ENCODE results near the gene HS2ST1. TPM values are rescaled to one million over a fixed set of nuclear protein-coding genes. Genes with fewer than 3 reads are reported as not detected.
"Not testable (repeated sequence)": the region's sequence is repeated elsewhere in the genome, so short reads cannot be mapped to it uniquely, and the experiment has no call there.

HS2ST1 gene
- total RNA-seq, 4 donors from 2014 or later = 13.2 to 19.6 (median 16.7) TPM

- no peak for TF ChIP-seq CTCF (IDR thresholded peaks at IDR 0.05)
- TF ChIP-seq POLR2A (IDR thresholded peaks at IDR 0.05) = no peak
- intact Hi-C loops (cut with DNase I) = no loop called here
- Histone ChIP-seq H3K9me3 (no peaks in the 10 kb centered on the region), H3K27me3 (no peaks in the 10 kb centered on the region), H3K4me1 (no peaks in the 10 kb centered on the region), H3K36me3 (no peaks in the 10 kb centered on the region), H3K4me3 (replicated peaks in 1 of 3) (no peak overlapping the region), H3K27ac (no peak overlapping the region)
- DNase-seq = no peak
Observed at GRCh38 chr1:86987446-86987845, 73.0 kb downstream of the HS2ST1 start.

- 96 to 98% methylated on average over 7 of the region's 7 CpGs for whole genome bisulfite sequencing, 2 donors
- TF ChIP-seq CTCF (IDR thresholded peaks at IDR 0.05) (no peak), POLR2A (IDR thresholded peaks at IDR 0.05) (no peak)
- Histone ChIP-seq H3K27me3 (no peaks in the 10 kb centered on the region), H3K27ac (no peak overlapping the region), H3K36me3 (no peaks in the 10 kb centered on the region), H3K9me3 (no peaks in the 10 kb centered on the region), H3K4me1 (no peaks in the 10 kb centered on the region), H3K4me3 (replicated peaks in 1 of 3) (no peak overlapping the region)
- intact Hi-C loops (cut with DNase I) = no loop called here
- no peak for DNase-seq
Observed at GRCh38 chr1:86988835-86989234, 74.4 kb downstream of the HS2ST1 start.

DNA sequence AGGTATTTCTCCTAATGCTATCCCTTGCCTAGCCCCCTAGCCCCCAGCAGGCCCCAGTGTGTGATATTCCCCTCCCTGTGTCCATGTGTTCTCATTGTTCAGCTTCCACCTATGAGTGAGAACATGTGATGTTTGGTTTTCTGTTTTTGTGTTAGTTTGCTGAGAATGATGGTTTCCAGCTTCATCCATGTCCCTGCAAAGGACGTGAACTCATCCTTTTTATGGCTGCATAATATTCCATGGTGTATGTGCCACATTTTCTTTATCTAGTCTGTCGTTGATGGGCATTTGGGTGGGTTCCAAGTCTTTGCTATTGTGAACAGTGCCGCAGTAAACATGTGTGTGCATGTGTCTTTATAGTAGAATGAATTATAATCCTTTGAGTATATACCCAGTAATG is 75.3 kb downstream of the HS2ST1 start:
- H3K36me3 ChIP-seq; H3K4me3 ChIP-seq (replicated peaks in 1 of 3); H3K4me1 ChIP-seq; intact Hi-C loops (cut with DNase I); DNase-seq; H3K27me3 ChIP-seq; H3K9me3 ChIP-seq; H3K27ac ChIP-seq: not testable (repeated sequence)
- WGBS, 2 donors = 64 to 96% methylated on average over 3 of the region's 3 CpGs

DNA sequence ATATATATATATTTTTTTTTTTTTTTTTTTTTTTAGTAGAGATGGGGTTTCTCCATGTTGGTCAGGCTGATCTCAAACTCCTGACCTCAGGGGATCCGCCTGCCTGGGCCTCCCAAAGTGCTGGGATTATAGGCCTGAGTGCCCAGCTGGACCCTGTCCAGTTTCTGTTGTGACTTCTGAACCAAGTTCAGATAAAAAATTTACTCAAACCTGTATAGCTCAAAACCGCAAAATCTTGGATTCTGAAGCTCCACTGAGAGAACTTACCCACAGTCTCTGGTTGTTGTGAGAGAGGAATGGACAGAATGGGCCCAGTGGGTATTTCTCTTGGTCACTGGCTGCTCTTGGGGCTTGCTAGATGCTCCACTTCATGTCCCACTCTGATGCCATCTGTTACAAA is 76.4 kb downstream of the HS2ST1 start:
- TF ChIP-seq POLR2A (IDR thresholded peaks at IDR 0.05) (no peak), CTCF (IDR thresholded peaks at IDR 0.05) (no peak)
- WGBS, 2 donors = 94 to 97% methylated on average over 1 to 2 of the region's 2 CpGs
- Histone ChIP-seq H3K36me3 (no peaks in the 10 kb centered on the region), H3K4me1 (no peaks in the 10 kb centered on the region), H3K27me3 (no peaks in the 10 kb centered on the region), H3K27ac (no peak overlapping the region), H3K4me3 (replicated peaks in 1 of 3) (no peak overlapping the region), H3K9me3 (no peaks in the 10 kb centered on the region)
- intact Hi-C loops (cut with DNase I) = no loop called here
- peak in 1 of 2 donors; percentile 4 for DNase-seq

- intact Hi-C loops (cut with DNase I) = no loop called here
- Histone ChIP-seq H3K9me3 (no peaks in the 10 kb centered on the region), H3K4me3 (replicated peaks in 1 of 3) (no peak overlapping the region), H3K36me3 (no peaks in the 10 kb centered on the region), H3K4me1 (no peaks in the 10 kb centered on the region), H3K27me3 (no peaks in the 10 kb centered on the region), H3K27ac (no peak overlapping the region)
- TF ChIP-seq POLR2A (IDR thresholded peaks at IDR 0.05) = no peak
- TF ChIP-seq CTCF (IDR thresholded peaks at IDR 0.05) = no peak
- 87 to 93% methylated on average over 6 of the region's 6 CpGs for WGBS, 2 donors
- no peak for DNase-seq
Observed at GRCh38 chr1:86991549-86992186, 77.2 kb downstream of the HS2ST1 start.

DNA sequence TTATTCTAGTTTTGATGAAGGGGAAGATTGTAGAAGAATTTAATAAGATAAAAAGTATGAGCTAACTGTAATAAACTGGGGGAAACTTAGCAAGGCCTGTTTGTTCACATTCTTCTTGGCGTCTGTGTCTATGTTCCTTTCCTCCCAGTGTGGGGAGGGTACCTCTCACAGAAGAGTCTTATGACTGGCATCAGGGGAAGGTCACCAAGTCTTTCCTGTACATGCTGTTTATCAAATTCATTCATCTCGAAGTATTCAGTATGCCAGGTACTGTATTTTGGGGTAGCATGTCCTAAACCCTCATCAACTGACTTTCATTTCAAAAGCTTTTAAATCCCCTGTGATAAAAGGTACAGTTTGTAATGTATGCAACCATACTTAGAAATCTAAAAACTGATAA is 78.4 kb downstream of the HS2ST1 start:
- H3K4me3 ChIP-seq (replicated peaks in 1 of 3) = no peak overlapping the region
- no peaks in the 10 kb centered on the region for H3K27me3 ChIP-seq
- intact Hi-C loops (cut with DNase I) = no loop called here
- 80 to 86% methylated on average over 2 of the region's 2 CpGs for WGBS, 2 donors
- H3K9me3 ChIP-seq = no peaks in the 10 kb centered on the region
- TF ChIP-seq CTCF (IDR thresholded peaks at IDR 0.05) (no peak), POLR2A (IDR thresholded peaks at IDR 0.05) (no peak)
- H3K4me1 ChIP-seq = no peaks in the 10 kb centered on the region
- no peak overlapping the region for H3K27ac ChIP-seq
- DNase-seq = no peak
- H3K36me3 ChIP-seq = no peaks in the 10 kb centered on the region

All from thyroid gland (tissue), 4 donors.